ENCODE measurements around the gene TMEM250.
"Not testable (repeated sequence)": the region's sequence is repeated elsewhere in the genome, so short reads cannot be mapped to it uniquely, and the experiment has no call there.

The TMEM250 gene

GRCh38 chr9:136109351-136110081 lies 9.2 kb downstream of the TMEM250 start:
- Histone ChIP-seq H3K4me3 (ENCODE audit: extremely low read depth, insufficient read depth, low read length, poor library complexity, severe bottlenecking) (peak overlapping the region; percentile 19), H3K36me3 (ENCODE audit: control insufficient read depth, insufficient read depth, low read length) (peaks cover 13% of the 10 kb centered on the region), H3K27ac (ENCODE audit: low read depth, low read length, severe bottlenecking) (peak overlapping the region; percentile 64), H3K4me1 (ENCODE audit: control insufficient read depth, insufficient read depth, low read length, poor library complexity, severe bottlenecking) (peaks cover 40% of the 10 kb centered on the region), H3K9me3 (ENCODE audit: control insufficient read depth, low read length) (no peaks in the 10 kb centered on the region)
- 7 to 9% methylated on average over 29 to 43 of the region's 48 CpGs for WGBS, 2 experiments (ENCODE audit: insufficient coverage in 2 of 2)

GRCh38 chr9:136108648-136109266 lies 9.9 kb downstream of the TMEM250 start:
- peaks cover 48% of the 10 kb centered on the region for H3K4me1 ChIP-seq (ENCODE audit: control insufficient read depth, insufficient read depth, low read length, poor library complexity, severe bottlenecking)
- no peak overlapping the region for H3K27ac ChIP-seq (ENCODE audit: low read depth, low read length, severe bottlenecking)
- peak overlapping the region; percentile 2 for H3K4me3 ChIP-seq (ENCODE audit: extremely low read depth, insufficient read depth, low read length, poor library complexity, severe bottlenecking)
- no peaks in the 10 kb centered on the region for H3K9me3 ChIP-seq (ENCODE audit: control insufficient read depth, low read length)
- WGBS, 2 experiments (ENCODE audit: insufficient coverage in 2 of 2): 77 to 87% methylated on average over 20 to 25 of the region's 27 CpGs
- H3K36me3 ChIP-seq (ENCODE audit: control insufficient read depth, insufficient read depth, low read length): peaks cover 6% of the 10 kb centered on the region

GRCh38 chr9:136107953-136108647 lies 10.6 kb downstream of the TMEM250 start:
- WGBS, 2 experiments (ENCODE audit: insufficient coverage in 2 of 2): 88 to 91% methylated on average over 27 to 29 of the region's 29 CpGs
- peaks cover 48% of the 10 kb centered on the region for H3K4me1 ChIP-seq (ENCODE audit: control insufficient read depth, insufficient read depth, low read length, poor library complexity, severe bottlenecking)

GRCh38 chr9:136107155-136107952 lies 11.3 kb downstream of the TMEM250 start:
- H3K36me3 ChIP-seq (ENCODE audit: control insufficient read depth, insufficient read depth, low read length): no peaks in the 10 kb centered on the region
- 83 to 89% methylated on average over 20 to 22 of the region's 29 CpGs for WGBS, 2 experiments (ENCODE audit: insufficient coverage in 2 of 2)
- H3K27ac ChIP-seq (ENCODE audit: low read depth, low read length, severe bottlenecking): no peak overlapping the region
- no peak overlapping the region for H3K4me3 ChIP-seq (ENCODE audit: extremely low read depth, insufficient read depth, low read length, poor library complexity, severe bottlenecking)
- H3K9me3 ChIP-seq (ENCODE audit: control insufficient read depth, low read length): no peaks in the 10 kb centered on the region
- H3K4me1 ChIP-seq (ENCODE audit: control insufficient read depth, insufficient read depth, low read length, poor library complexity, severe bottlenecking): peaks cover 54% of the 10 kb centered on the region

More at GRCh38 chr9:136107953-136108647, 10.6 kb downstream of the TMEM250 start:
- Histone ChIP-seq H3K27ac (ENCODE audit: low read depth, low read length, severe bottlenecking) (no peak overlapping the region), H3K4me3 (ENCODE audit: extremely low read depth, insufficient read depth, low read length, poor library complexity, severe bottlenecking) (no peak overlapping the region), H3K36me3 (ENCODE audit: control insufficient read depth, insufficient read depth, low read length) (peaks cover 2% of the 10 kb centered on the region), H3K9me3 (ENCODE audit: control insufficient read depth, low read length) (no peaks in the 10 kb centered on the region)

- Histone ChIP-seq H3K4me1 (ENCODE audit: control insufficient read depth, insufficient read depth, low read length, poor library complexity, severe bottlenecking) (peaks cover 48% of the 10 kb centered on the region), H3K4me3 (ENCODE audit: extremely low read depth, insufficient read depth, low read length, poor library complexity, severe bottlenecking) (no peak overlapping the region), H3K27ac (ENCODE audit: low read depth, low read length, severe bottlenecking) (no peak overlapping the region), H3K9me3 (ENCODE audit: control insufficient read depth, low read length) (no peaks in the 10 kb centered on the region), H3K36me3 (ENCODE audit: control insufficient read depth, insufficient read depth, low read length) (no peaks in the 10 kb centered on the region)
- 65 to 71% methylated on average over 13 to 17 of the region's 17 CpGs for WGBS, 2 experiments (ENCODE audit: insufficient coverage in 2 of 2)
Observed at GRCh38 chr9:136105398-136106135, 13.1 kb downstream of the TMEM250 start.

GRCh38 chr9:136104916-136105315 lies 13.8 kb downstream of the TMEM250 start:
- Histone ChIP-seq H3K27ac (ENCODE audit: low read depth, low read length, severe bottlenecking) (no peak overlapping the region), H3K4me3 (ENCODE audit: extremely low read depth, insufficient read depth, low read length, poor library complexity, severe bottlenecking) (no peak overlapping the region), H3K9me3 (ENCODE audit: control insufficient read depth, low read length) (no peaks in the 10 kb centered on the region), H3K36me3 (ENCODE audit: control insufficient read depth, insufficient read depth, low read length) (no peaks in the 10 kb centered on the region), H3K4me1 (ENCODE audit: control insufficient read depth, insufficient read depth, low read length, poor library complexity, severe bottlenecking) (peaks cover 48% of the 10 kb centered on the region)
- WGBS, 2 experiments (ENCODE audit: insufficient coverage in 2 of 2): 88 to 94% methylated on average over 5 to 6 of the region's 6 CpGs

GRCh38 chr9:136104488-136104800 lies 14.2 kb downstream of the TMEM250 start:
- Histone ChIP-seq H3K4me3 (ENCODE audit: extremely low read depth, insufficient read depth, low read length, poor library complexity, severe bottlenecking) (no peak overlapping the region), H3K9me3 (ENCODE audit: control insufficient read depth, low read length) (no peaks in the 10 kb centered on the region), H3K36me3 (ENCODE audit: control insufficient read depth, insufficient read depth, low read length) (no peaks in the 10 kb centered on the region), H3K27ac (ENCODE audit: low read depth, low read length, severe bottlenecking) (no peak overlapping the region), H3K4me1 (ENCODE audit: control insufficient read depth, insufficient read depth, low read length, poor library complexity, severe bottlenecking) (peaks cover 48% of the 10 kb centered on the region)
- WGBS, 2 experiments (ENCODE audit: insufficient coverage in 2 of 2): 50 to 78% methylated on average over 1 of the region's 1 CpG

GRCh38 chr9:136103651-136104487 lies 14.8 kb downstream of the TMEM250 start:
- 69 to 71% methylated on average over 21 to 27 of the region's 34 CpGs for WGBS, 2 experiments (ENCODE audit: insufficient coverage in 2 of 2)
- H3K4me1 ChIP-seq (ENCODE audit: control insufficient read depth, insufficient read depth, low read length, poor library complexity, severe bottlenecking): peaks cover 48% of the 10 kb centered on the region
- no peak overlapping the region for H3K4me3 ChIP-seq (ENCODE audit: extremely low read depth, insufficient read depth, low read length, poor library complexity, severe bottlenecking)
- H3K9me3 ChIP-seq (ENCODE audit: control insufficient read depth, low read length): no peaks in the 10 kb centered on the region
- H3K27ac ChIP-seq (ENCODE audit: low read depth, low read length, severe bottlenecking): no peak overlapping the region
- no peaks in the 10 kb centered on the region for H3K36me3 ChIP-seq (ENCODE audit: control insufficient read depth, insufficient read depth, low read length)

- not testable (repeated sequence) for H3K4me3 ChIP-seq (ENCODE audit: extremely low read depth, insufficient read depth, low read length, poor library complexity, severe bottlenecking); H3K27ac ChIP-seq (ENCODE audit: low read depth, low read length, severe bottlenecking); H3K9me3 ChIP-seq (ENCODE audit: control insufficient read depth, low read length); H3K36me3 ChIP-seq (ENCODE audit: control insufficient read depth, insufficient read depth, low read length)
- 92 to 94% methylated on average over 11 to 12 of the region's 27 CpGs for WGBS, 2 experiments (ENCODE audit: insufficient coverage in 2 of 2)
- H3K4me1 ChIP-seq (ENCODE audit: control insufficient read depth, insufficient read depth, low read length, poor library complexity, severe bottlenecking): peaks cover 38% of the 10 kb centered on the region
Observed at GRCh38 chr9:136101615-136102074, 17.0 kb downstream of the TMEM250 start.

All from mesodermal cell (in vitro differentiated cells).